SHP77 (cell line): Measurements from ENCODE around the gene ALDH3B2.
"Not testable (repeated sequence)": the region's sequence is repeated elsewhere in the genome, so short reads cannot be mapped to it uniquely, and the experiment has no call there.

ENCODE experiments used
- DNase-seq, 2 experiments: peaks; one replicate each; lab custom pipeline; 2025; lab: John Stamatoyannopoulos, UW

ALDH3B2 gene

DNA sequence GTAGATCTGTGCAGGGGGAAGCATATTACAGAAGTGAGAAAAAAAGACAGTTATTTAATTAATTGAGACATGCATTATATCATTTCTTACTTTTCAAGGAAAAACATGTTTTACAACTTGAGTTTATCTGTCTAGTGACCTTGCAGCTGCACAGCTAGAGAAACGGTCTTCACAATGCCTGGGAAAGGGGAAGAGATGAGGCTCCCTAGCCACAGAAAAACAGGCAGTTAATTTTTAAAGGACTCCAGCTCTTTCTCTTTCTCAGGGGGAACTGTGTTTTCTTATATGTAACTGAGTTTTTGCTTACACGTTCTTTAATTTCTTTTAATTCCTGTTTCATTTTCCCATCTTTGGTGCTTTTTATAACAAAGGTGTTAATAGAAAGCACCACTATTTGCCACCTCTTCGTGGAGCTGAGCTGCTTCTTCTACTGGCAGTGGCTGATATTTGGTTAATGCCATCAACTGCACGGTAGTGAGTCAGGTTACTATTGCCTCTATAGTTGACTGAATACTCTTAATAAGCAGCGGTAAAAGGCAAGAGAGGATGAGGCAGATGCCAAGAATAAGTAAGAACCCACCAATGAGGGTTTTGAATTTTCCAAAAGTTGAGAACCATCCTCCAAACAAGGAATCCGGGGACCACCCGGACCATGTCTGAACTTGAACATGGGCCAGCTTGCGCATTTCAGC lies 11.4 kb upstream of the ALDH3B2 start:
- not testable (repeated sequence) for DNase-seq

- DNase-seq, result not testable (repeated sequence)
Observed at GRCh38 chr11:67682126-67683034, 8.0 kb upstream of the ALDH3B2 start.

DNA sequence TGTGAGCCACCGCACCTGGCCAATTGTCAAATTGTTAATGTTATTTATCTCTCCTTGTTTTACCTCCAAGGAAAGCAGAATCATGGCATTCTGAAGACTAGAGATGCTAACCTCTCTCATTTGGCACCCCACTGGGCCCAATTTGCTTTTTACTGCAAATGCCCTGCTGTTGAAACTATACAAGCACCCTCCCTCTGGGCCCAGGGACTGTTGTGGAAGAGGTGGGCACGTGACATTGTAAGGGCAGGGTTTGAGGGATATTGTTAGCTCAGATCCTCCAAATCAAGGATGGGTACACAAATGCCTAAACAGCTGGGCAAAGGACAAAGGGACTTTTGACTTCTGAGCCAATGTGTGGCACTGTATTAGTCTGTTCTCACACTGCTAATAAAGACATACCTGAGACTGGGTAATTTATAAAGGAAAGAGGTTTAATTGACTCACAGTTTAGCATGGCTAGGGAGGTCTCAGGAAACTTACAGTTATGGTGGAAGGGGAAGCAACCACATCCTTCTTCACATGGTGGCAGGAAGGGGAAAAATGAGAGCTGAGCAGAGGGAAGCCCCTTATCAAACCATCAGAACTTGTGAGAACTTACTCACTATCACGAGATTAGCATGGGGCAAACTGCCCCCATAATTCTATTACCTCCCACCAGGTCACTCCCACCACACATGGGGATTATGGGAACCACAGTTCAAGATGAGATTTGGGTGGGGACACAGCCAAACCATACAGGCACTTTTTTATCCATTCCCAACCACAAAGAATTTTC lies 6.5 kb upstream of the ALDH3B2 start:
- DNase-seq, result no peak

DNA sequence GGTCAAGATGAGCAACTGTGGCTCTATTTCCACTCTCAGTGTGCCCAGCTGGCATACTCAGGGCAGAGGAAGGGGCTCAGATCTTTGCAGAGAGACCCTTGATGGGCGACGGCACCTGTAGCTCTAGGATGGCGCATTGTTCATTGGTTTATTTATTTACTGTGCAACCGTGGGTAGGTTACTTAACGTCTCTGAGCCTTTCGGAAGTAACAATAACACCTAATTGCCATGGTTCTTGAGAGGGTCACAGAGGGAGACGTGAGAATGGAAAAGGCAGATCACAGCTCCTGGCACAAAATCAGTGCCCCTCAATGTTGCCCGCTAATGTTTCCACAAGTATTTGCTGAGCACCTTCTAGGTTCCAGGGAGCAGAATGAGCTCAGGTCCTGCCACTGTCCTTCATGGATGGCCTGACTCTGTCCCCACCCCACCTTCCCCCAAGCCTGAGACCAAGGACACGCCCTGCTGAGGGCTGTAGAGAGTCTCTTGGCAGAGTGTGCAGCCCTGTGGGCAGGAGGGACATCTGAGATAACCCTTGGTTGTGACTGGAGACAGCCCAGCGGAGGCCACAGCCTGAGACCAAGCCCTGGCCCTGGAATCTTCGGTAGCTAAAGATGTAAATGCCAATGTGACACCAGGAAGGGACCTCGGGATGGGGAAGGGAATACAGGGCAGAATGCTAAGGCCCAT lies 780 bp upstream of the ALDH3B2 start:
- no peak for DNase-seq

GRCh38 chr11:67673902-67674301 lies 521 bp downstream of the ALDH3B2 start:
- no peak for DNase-seq

DNA sequence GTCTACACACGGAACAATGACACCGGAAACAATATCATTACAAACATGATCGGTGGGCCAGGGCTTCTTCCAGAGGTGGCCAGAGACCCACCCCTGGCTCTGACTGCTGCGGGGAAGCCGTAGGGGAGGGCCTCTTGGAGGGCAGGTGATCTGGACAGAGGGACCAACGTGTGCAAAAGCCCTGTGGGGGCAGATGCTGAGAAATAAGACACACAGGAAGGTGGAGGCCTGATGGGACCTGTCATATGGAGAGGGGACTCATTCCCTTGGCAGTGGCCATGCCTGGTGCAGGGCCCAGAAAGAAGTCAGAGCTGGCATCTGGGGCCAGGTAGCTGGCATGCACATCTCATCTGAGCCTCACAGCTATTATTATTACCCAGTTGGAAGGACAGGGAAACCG lies 1.1 kb downstream of the ALDH3B2 start:
- no peak for DNase-seq

- DNase-seq, result no peak
Observed at GRCh38 chr11:67671211-67671520, 3.3 kb downstream of the ALDH3B2 start.

DNA sequence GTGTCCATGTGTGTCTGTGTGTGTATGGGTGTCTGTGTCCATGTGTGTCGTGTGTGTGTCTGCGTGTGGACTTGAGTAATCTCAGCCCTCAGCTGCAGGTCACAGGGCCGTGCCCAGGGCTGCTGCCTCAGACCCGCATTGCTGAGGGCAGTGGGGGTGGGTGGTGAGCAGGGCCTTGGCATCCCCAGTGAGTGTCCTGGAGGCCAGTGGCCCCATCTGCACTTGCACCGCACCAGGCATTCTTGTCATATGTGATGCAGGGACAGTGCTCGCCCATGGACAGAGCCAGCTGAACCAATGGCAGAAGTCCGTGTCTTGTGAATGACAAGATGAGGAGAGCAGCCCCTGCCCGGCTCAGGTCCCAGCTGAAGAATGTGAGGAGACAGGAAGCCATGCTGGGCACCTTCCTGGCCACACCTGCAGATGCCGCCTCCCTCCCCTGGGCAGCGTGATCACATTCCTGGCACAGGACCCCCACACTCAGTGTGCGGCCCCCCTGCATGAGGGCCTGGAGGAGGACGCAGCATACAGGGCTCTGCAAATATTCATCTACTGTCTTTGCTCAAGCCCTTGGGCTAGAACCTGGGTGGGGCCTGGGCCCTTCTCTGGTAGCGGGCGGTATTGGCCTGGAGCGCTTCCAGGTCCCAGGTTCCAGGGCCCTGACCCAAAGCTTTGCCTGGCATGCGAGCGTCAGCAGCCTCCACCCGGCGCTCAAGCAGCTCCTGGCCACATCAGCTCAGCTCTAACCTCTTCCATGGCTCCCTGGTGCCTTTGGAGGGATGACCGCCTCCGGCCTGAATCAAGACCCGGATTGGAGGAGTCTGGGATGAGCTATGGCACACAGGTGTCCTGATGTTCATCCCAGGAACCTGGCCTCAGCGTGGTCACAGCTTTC lies 3.9 kb downstream of the ALDH3B2 start:
- no peak for DNase-seq

DNA sequence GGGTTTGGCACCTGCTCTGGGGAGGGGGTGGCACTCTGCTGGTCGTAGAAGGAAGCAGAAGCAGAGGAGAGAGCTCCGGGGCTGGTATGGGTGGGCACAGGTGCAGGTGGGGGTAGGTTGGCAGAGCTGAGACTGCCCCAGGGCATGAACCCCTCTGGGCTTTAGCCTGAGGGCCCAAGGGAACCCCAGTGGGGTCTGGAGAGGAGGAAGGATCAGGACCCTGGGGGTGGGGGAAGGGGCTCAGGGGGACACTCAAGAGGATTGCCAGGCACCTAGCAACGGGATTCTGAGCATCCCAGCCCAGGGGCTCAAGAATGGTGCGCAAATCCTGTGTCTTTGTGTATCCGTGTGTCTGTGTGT lies 6.3 kb downstream of the ALDH3B2 start:
- DNase-seq, result no peak

DNA sequence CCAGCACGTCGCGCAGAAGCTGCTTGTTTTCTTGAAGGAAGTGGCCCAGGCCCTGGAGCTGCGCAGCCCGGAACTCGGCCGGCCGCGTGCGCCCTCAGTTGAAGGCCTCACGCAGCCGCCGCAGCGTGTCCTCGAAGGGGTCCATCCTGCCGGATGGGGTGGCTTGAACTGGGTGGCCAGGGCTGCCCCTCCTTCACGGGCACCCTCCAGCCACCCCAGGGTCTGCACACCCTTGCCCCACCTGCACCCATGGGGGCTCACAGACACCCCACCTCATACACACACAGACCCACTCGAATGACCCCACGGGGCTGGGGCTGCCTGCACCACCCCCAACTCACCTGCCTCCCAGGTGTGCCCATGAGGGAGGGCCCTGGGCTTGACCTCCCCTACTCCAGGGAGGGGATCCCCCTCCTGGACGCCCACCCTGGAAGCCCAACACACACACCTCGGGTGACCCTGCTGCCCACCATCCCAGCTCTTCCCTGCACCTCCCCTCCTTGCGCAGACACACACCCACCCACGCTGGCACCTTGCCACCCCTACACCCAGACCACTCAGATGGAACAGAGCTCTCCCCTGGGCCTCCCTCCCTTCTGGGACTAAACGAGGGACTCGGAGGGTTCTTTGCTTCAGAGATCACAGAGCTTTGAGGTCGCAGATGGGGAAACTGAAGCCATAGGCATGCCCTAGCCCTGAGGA lies 6.8 kb downstream of the ALDH3B2 start:
- no peak for DNase-seq

DNA sequence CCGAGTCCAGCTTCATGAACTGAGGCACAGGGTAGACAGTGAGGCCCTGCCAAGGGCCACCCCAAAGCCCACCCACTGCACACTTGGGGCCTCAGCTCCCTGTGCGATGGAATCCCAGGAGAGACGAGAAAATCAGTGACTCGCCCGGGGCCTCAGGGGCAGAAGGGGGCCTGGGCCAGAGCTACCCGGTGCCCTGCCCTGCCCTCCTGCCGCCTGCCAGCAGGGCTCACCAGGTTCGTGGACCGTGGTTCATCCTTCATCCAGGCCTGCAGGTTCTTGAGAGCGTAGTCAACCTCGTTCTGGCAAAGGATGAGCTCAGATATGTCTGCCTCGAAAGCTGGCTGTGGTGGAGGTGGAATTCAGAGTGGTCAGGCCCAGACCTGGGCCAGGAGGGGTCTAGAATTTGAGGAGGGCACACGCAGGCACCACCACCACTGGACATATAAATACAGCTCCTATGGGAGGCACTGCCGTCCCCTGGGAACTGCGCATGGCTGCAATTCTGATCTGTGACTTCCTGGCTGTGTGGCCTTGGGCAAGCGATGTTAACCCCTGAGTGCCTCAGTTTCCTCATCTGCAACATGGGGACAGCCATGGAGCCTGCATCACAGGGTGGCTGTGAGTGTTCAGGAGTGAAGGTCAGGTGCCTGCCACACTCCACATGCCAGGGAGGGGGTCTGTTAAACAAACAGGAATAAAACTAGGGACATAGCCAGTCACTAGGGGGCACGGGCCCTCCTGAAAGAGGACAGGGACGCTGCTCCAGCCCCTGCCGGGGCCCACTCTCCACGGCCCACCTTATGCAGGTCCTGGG lies 7.5 kb downstream of the ALDH3B2 start:
- DNase-seq, result no peak

- no peak for DNase-seq
Observed at GRCh38 chr11:67666303-67666645, 8.1 kb downstream of the ALDH3B2 start.

- peak in 1 of 2 experiments; percentile 21 for DNase-seq
Observed at GRCh38 chr11:67665541-67666302, 8.7 kb downstream of the ALDH3B2 start.

- DNase-seq, result no peak
Observed at GRCh38 chr11:67664696-67665540, 9.5 kb downstream of the ALDH3B2 start.

- no peak for DNase-seq
Observed at GRCh38 chr11:67664213-67664585, 10.2 kb downstream of the ALDH3B2 start.

DNA sequence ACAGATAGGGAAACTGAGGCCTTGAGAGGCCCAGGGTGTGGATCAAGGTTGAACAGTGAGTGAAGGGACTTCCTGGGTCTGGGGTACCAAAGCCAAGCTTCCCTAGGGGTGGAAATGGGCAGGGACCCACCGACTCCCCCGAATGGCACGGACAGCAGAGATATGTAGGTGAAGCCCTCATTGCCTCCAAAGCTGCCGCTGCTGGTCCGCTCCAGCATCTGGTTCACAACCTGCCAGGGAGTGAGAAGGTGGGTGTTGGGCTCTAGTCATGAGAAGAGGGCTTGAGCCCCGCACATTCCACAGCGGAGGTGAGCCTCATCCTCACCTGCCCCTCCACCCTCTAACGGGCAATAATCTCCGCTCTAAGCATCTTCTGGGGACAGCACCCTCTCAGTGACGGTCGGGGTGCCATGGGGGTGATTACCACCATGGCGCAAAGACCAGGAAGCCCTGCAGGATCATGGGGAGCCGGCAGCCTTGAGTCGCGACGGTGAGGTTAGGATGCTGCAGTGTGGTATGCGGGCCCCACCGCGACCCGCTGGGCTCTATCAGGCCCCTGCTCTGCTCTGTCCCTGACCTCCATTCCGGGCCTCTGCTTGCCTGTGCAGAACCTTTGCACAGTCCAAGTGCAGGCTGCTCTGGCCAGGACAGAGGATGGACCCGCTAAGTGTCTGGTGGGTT lies 10.8 kb downstream of the ALDH3B2 start:
- no peak for DNase-seq

- no peak for DNase-seq
Observed at GRCh38 chr11:67662835-67663531, 11.4 kb downstream of the ALDH3B2 start.
